DND-41 (cell line): ENCODE measurements around the gene L3MBTL4.
"Not testable (repeated sequence)": the region's sequence is repeated elsewhere in the genome, so short reads cannot be mapped to it uniquely, and the experiment has no call there.

Experiments used
- ATAC-seq: fragments of 200-7000 bp; cut with Tn5 transposase; 3 replicates; pipeline ENCODE4 v1.9.1; 2021; ENCODE audit warnings: low read depth; ENCODE audit not compliant: insufficient read depth
- DNase-seq: peaks from one replicate; pipeline ENCODE4 v3.0.0-alpha.2; 2020
- H2AFZ ChIP-seq: 2 replicates; pipeline ENCODE4 v1.6.0; 2012; ENCODE audit warnings: low read depth, low read length
- H3K27ac ChIP-seq: 2 replicates; pipeline ENCODE4 v1.5.1; 2012; ENCODE audit warnings: low read length, inconsistent platforms
- H3K27me3 ChIP-seq: fragments of 200-600 bp; sonication (generic); 2 replicates; pipeline ENCODE4 v1.6.0; 2012; ENCODE audit warnings: low read length, mild to moderate bottlenecking, inconsistent platforms; ENCODE audit not compliant: insufficient read depth, poor library complexity
- H3K36me3 ChIP-seq: 2 replicates; pipeline ENCODE4 v1.5.1; 2012; ENCODE audit warnings: low read length, inconsistent platforms; ENCODE audit not compliant: insufficient read depth
- H3K4me1 ChIP-seq: 2 replicates; pipeline ENCODE4 v1.5.1; 2012; ENCODE audit warnings: mild to moderate bottlenecking, low read length; ENCODE audit not compliant: insufficient read depth
- H3K4me2 ChIP-seq: 2 replicates; pipeline ENCODE4 v1.6.0; 2012; ENCODE audit warnings: mild to moderate bottlenecking, moderate library complexity, low read length, inconsistent platforms; ENCODE audit not compliant: insufficient read depth
- H3K4me3 ChIP-seq, 2 experiments: fragments of 200-600 bp in 1 of 2; shearing (Covaris generic) in 1 of 2; 2 replicates each; pipeline ENCODE4 v1.5.1; 2012 to 2016; ENCODE audit warnings: inconsistent platforms in 2 of 2, low read length in 2 of 2, mild to moderate bottlenecking in 2 of 2, low read depth in 1 of 2, moderate library complexity in 1 of 2
- H3K79me2 ChIP-seq: 2 replicates; pipeline ENCODE4 v1.6.0; 2012; ENCODE audit warnings: low read length, inconsistent platforms; ENCODE audit not compliant: insufficient read depth
- H3K9ac ChIP-seq: 2 replicates; pipeline ENCODE4 v1.6.0; 2012; ENCODE audit warnings: low read depth, mild to moderate bottlenecking, inconsistent platforms, low read length, moderate library complexity
- H3K9me3 ChIP-seq: 2 replicates; pipeline ENCODE4 v1.5.1; 2012; ENCODE audit warnings: low read length, moderate library complexity, mild to moderate bottlenecking, inconsistent platforms; ENCODE audit not compliant: insufficient read depth, severe bottlenecking
- H4K20me1 ChIP-seq: 2 replicates; pipeline ENCODE4 v1.6.0; 2012; ENCODE audit warnings: low read length; ENCODE audit not compliant: insufficient read depth
- EZH2 ChIP-seq: IDR thresholded peaks from 3 replicates; pipeline ENCODE4 v1.6.1; 2012; ENCODE audit warnings: borderline replicate concordance, low read depth, mild to moderate bottlenecking, moderate library complexity, low read length, inconsistent platforms; ENCODE audit not compliant: severe bottlenecking
- TF ChIP-seq, protein P1 (sequence below): IDR thresholded peaks from 2 replicates; pipeline ENCODE4 v1.5.1; 2012; ENCODE audit warnings: borderline replicate concordance, low read length, moderate library complexity, mild to moderate bottlenecking; ENCODE audit not compliant: poor library complexity, severe bottlenecking; ENCODE audit errors: extremely low read depth

Gene L3MBTL4

DNA sequence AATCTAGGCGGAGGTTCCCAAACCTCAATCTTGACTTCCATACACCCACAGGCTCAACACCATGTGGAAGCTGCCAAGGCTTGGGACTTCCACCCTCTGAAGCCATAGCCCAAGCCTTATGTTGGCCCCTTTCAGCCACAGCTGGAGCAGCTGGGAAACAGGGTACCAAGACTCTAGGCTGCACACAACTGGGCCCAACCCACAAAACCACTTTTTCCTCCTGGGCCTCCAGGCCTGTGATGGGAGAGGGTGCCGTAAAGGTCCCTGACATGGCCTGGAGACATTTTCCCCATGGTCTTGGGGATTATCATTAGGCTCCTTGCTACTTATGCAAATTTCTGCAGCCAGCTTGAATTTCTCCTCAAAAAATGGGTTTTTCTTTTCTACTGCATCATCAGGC, 279.7 kb downstream of the L3MBTL4 start:
- not testable (repeated sequence) for H3K79me2 ChIP-seq, H3K27me3 ChIP-seq, H2AFZ ChIP-seq, H3K4me1 ChIP-seq, H3K9ac ChIP-seq, DNase-seq, ATAC-seq, H3K4me3 ChIP-seq, H3K36me3 ChIP-seq, H3K9me3 ChIP-seq, H3K4me2 ChIP-seq, H4K20me1 ChIP-seq, H3K27ac ChIP-seq

DNA sequence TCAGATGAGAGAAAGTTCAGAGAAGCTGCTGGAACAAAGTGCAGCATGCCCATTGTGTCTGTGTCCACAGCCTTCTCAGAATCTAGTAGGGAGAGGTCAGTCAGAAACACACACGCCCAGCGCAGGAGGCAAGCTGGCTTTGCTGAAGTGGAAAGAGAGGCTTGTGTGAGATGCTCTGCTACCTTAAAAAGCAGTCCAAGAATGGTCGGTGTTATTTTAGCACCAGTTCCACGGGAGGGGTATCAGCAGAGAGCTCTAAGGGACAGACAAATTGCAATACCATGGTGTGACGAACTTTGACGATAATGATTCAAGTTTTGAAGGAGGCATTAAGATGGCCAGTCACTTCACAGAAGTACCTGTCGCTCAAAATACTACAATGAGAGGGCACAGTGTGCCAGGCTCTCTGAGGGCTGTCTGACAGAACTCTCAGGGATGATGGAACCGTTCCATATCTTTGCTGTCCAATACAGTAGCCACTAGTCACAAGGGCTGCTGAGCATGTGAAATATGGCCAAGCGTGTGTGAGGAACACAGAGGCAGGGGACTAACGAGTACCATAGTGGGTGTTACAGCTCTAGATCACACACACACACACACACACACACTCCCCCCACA, 281.9 kb downstream of the L3MBTL4 start:
- H3K27ac ChIP-seq: no peak overlapping the region
- TF ChIP-seq, protein P1, sequence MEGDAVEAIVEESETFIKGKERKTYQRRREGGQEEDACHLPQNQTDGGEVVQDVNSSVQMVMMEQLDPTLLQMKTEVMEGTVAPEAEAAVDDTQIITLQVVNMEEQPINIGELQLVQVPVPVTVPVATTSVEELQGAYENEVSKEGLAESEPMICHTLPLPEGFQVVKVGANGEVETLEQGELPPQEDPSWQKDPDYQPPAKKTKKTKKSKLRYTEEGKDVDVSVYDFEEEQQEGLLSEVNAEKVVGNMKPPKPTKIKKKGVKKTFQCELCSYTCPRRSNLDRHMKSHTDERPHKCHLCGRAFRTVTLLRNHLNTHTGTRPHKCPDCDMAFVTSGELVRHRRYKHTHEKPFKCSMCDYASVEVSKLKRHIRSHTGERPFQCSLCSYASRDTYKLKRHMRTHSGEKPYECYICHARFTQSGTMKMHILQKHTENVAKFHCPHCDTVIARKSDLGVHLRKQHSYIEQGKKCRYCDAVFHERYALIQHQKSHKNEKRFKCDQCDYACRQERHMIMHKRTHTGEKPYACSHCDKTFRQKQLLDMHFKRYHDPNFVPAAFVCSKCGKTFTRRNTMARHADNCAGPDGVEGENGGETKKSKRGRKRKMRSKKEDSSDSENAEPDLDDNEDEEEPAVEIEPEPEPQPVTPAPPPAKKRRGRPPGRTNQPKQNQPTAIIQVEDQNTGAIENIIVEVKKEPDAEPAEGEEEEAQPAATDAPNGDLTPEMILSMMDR: no peak
- TF ChIP-seq EZH2: no peak
- H3K9ac ChIP-seq: no peak overlapping the region
- no peaks in the 10 kb centered on the region for H3K4me1 ChIP-seq
- H3K36me3 ChIP-seq: no peaks in the 10 kb centered on the region
- no peak overlapping the region for H3K4me3 ChIP-seq
- DNase-seq (no peak), ATAC-seq (no peak)
- H3K27me3 ChIP-seq: no peaks in the 10 kb centered on the region
- no peaks in the 10 kb centered on the region for H3K9me3 ChIP-seq
- no peaks in the 10 kb centered on the region for H4K20me1 ChIP-seq
- H2AFZ ChIP-seq: no peak overlapping the region
- no peaks in the 10 kb centered on the region for H3K79me2 ChIP-seq
- no peak overlapping the region for H3K4me2 ChIP-seq

DNA sequence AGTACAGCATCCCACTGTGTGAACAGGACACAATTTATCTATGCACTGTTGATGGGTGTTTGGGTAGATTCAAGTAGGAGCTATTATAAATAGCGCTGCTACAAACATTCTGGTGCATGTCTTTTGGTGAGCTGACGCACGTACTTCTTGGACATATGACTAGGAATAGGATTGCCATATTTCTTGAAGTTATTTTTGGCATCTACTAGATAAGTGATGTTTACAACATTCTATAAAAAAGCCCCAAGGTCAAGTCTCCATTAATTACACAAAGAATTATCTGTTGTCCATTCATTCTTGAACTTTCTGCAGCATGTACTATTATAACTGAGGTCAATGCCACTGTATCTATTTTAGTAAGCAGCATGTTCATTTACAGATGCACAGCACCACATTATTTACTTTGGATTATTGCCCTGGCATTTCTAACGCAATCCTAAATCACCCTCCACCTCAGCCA, 293.9 kb downstream of the L3MBTL4 start:
- H3K9me3 ChIP-seq: no peaks in the 10 kb centered on the region
- no peaks in the 10 kb centered on the region for H3K36me3 ChIP-seq
- no peaks in the 10 kb centered on the region for H3K79me2 ChIP-seq
- no peak overlapping the region for H3K9ac ChIP-seq
- H3K4me1 ChIP-seq: no peaks in the 10 kb centered on the region
- H3K27me3 ChIP-seq: no peaks in the 10 kb centered on the region
- no peak overlapping the region for H3K4me2 ChIP-seq
- H2AFZ ChIP-seq: no peak overlapping the region
- no peak for DNase-seq
- no peaks in the 10 kb centered on the region for H4K20me1 ChIP-seq
- ATAC-seq: no peak
- H3K27ac ChIP-seq: no peak overlapping the region
- no peak overlapping the region for H3K4me3 ChIP-seq
- TF ChIP-seq, protein P1: no peak
- TF ChIP-seq EZH2: no peak

DNA sequence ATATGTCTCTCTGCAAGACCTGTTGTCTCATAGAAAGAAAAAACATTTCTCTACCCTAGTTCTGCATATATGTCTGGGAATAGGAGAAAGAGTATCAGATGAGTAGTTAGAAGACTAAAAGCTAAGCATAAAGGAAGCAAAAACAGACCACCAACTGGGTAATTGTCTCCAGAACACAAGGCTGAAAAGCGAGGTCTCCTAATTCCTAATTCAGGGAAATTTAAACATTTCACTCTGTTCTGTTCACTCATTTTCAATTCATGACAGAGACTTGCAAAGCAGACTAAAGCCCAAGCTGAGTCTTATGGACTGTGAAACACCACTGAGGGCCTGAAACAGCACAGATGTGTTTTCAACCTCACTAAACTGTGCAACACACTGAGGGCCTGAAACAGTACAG, 294.9 kb downstream of the L3MBTL4 start:
- Histone ChIP-seq H3K27me3 (no peaks in the 10 kb centered on the region), H3K79me2 (no peaks in the 10 kb centered on the region), H3K36me3 (no peaks in the 10 kb centered on the region), H3K4me1 (no peaks in the 10 kb centered on the region), H2AFZ (no peak overlapping the region), H3K4me2 (no peak overlapping the region), H3K27ac (no peak overlapping the region), H3K4me3 (no peak overlapping the region), H4K20me1 (no peaks in the 10 kb centered on the region), H3K9me3 (no peaks in the 10 kb centered on the region), H3K9ac (no peak overlapping the region)
- DNase-seq (no peak), ATAC-seq (no peak)
- TF ChIP-seq, protein P1: no peak
- TF ChIP-seq EZH2: no peak
